Gastrocnemius medialis (tissue), 4 donors: ENCODE measurements around the gene HOXB2. TPM values are rescaled to one million over a fixed set of nuclear protein-coding genes. Genes with fewer than 3 reads are reported as not detected.

ENCODE experiments used
- ATAC-seq, 2 donors: fragments of 150-250 bp; one replicate each; pipeline ENCODE4 v1.9.1; 2016
- DNase-seq, 2 donors: peaks; one replicate each; pipeline ENCODE4 v3.0.0-alpha.2; 2019
- H3K27ac ChIP-seq, 4 donors: fragments of 200-600 bp; sonication (generic); 1 replicate in 1 of 4; 2 replicates in 3 of 4; pipeline ENCODE4 v1.5.1; 2016 to 2018; ENCODE audit warnings: mild to moderate bottlenecking in 2 of 4, moderate library complexity in 1 of 4
- H3K27me3 ChIP-seq, 3 donors: fragments of 200-600 bp; sonication (generic) in 2 of 3; 1 replicate in 1 of 3; 2 replicates in 2 of 3; pipeline versions ENCODE4 v1.5.1 to v1.6.0; 2016 to 2019; ENCODE audit warnings: mild to moderate bottlenecking in 1 of 3, moderate library complexity in 1 of 3
- H3K36me3 ChIP-seq, 2 donors: fragments of 200-600 bp; sonication (generic) in 1 of 2; one replicate each; pipeline ENCODE4 v1.5.1; 2017 to 2018
- H3K4me1 ChIP-seq, 2 donors: fragments of 200-600 bp; sonication (generic) in 1 of 2; one replicate each; pipeline ENCODE4 v1.5.1; 2016 to 2017; ENCODE audit warnings: mild to moderate bottlenecking in 2 of 2
- H3K4me3 ChIP-seq, 4 donors: fragments of 200-600 bp; sonication (generic) in 3 of 4; 1 replicate in 1 of 4; 2 replicates in 3 of 4; pipeline ENCODE4 v1.5.1; 2016 to 2019; ENCODE audit warnings: mild to moderate bottlenecking in 2 of 4
- H3K9me3 ChIP-seq, 3 donors: fragments of 200-600 bp; sonication (generic) in 2 of 3; 1 replicate in 1 of 3; 2 replicates in 2 of 3; pipeline ENCODE4 v1.5.1; 2016 to 2019
- CTCF ChIP-seq, 5 experiments: fragments of 450-650 bp in 3 of 5; fragments of 200-600 bp in 2 of 5; sonication (generic) in 2 of 5; IDR thresholded peaks in 4 of 5; conservative IDR thresholded peaks in 1 of 5; 1 replicate in 4 of 5; 2 replicates in 1 of 5; pipeline ENCODE4 v1.5.1; 2016 to 2019; ENCODE audit warnings: antibody characterized with exemption in 5 of 5, mild to moderate bottlenecking in 3 of 5, moderate library complexity in 3 of 5
- POLR2A ChIP-seq, 2 donors: fragments of 450-650 bp; IDR thresholded peaks; one replicate each; pipeline ENCODE4 v1.6.1; 2017; ENCODE audit warnings: antibody characterized with exemption in 2 of 2, mild to moderate bottlenecking in 2 of 2, moderate library complexity in 2 of 2
- in situ Hi-C, 4 donors: fragments of 200-750 bp; cut with MboI; loops; one replicate each; pipeline versions ENCODE4 v1.15.0 to v1.8.0; 2017; ENCODE audit warnings: low sequenced_read_pairs in 4 of 4
- intact Hi-C: fragments of 100-400 bp; cut with DNase I; formaldehyde crosslinking; loops from one replicate; pipeline ENCODE4 v1.15.1; 2023; ENCODE audit warnings: low total_unique reads
- total RNA-seq, 4 donors: library from RNA; depleted of rRNA; stranded (reverse); fragments of >200 nt; gene quantifications; one replicate each; pipeline versions ENCODE4 v1.1.0 to v1.2.3, GENCODE V29; 2016

HOXB2 gene
- total RNA-seq, 4 donors from 2014 or later, result 4.1 to 22.1 (median 10.4) TPM

- Histone ChIP-seq H3K4me3 (no peak overlapping the region), H3K27me3 (peaks cover 6 to 14% (median 12%) of the 10 kb centered on the region in 3 donors), H3K9me3 (no peaks in the 10 kb centered on the region), H3K36me3 (no peaks in the 10 kb centered on the region), H3K27ac (no peak overlapping the region), H3K4me1 (no peaks in the 10 kb centered on the region)
- intact Hi-C loops (no loop called here), in situ Hi-C loops (no loop called here)
- TF ChIP-seq CTCF (IDR thresholded peaks at IDR 0.05 in 4 of 5, conservative IDR thresholded peaks at IDR 0.05 in 1 of 5) (no peak), POLR2A (IDR thresholded peaks at IDR 0.05) (no peak)
- DNase-seq (no peak), ATAC-seq (no peak)
Measured at GRCh38 chr17:48523010-48523409, 21.9 kb downstream of the HOXB2 start.

- ATAC-seq (no peak), DNase-seq (no peak)
- TF ChIP-seq POLR2A (IDR thresholded peaks at IDR 0.05), result no peak
- TF ChIP-seq CTCF (IDR thresholded peaks at IDR 0.05 in 4 of 5, conservative IDR thresholded peaks at IDR 0.05 in 1 of 5), result no peak
- no peak overlapping the region for H3K4me3 ChIP-seq
- intact Hi-C loops (no loop called here), in situ Hi-C loops (no loop called here)
- H3K36me3 ChIP-seq, result no peaks in the 10 kb centered on the region
- no peaks in the 10 kb centered on the region for H3K9me3 ChIP-seq
- no peaks in the 10 kb centered on the region for H3K4me1 ChIP-seq
- H3K27me3 ChIP-seq, result peaks cover 3 to 17% (median 4%) of the 10 kb centered on the region in 3 donors
- H3K27ac ChIP-seq, result no peak overlapping the region
Measured at GRCh38 chr17:48522031-48522653, 22.8 kb downstream of the HOXB2 start.

GRCh38 chr17:48520631-48521079, 24.3 kb downstream of the HOXB2 start:
- no peaks in the 10 kb centered on the region for H3K4me1 ChIP-seq
- no peak overlapping the region for H3K27ac ChIP-seq
- H3K9me3 ChIP-seq, result no peaks in the 10 kb centered on the region
- H3K36me3 ChIP-seq, result no peaks in the 10 kb centered on the region
- intact Hi-C loops (no loop called here), in situ Hi-C loops (no loop called here)
- H3K4me3 ChIP-seq, result no peak overlapping the region
- DNase-seq, result no peak
- no peak for TF ChIP-seq POLR2A (IDR thresholded peaks at IDR 0.05)
- TF ChIP-seq CTCF (IDR thresholded peaks at IDR 0.05 in 4 of 5, conservative IDR thresholded peaks at IDR 0.05 in 1 of 5), result no peak
- no peak for ATAC-seq
- peaks cover 0 to 6% (median 6%) of the 10 kb centered on the region in 3 donors for H3K27me3 ChIP-seq

- H3K4me1 ChIP-seq, result no peaks in the 10 kb centered on the region
- peaks cover 5 to 17% (median 16%) of the 10 kb centered on the region in 3 donors for H3K27me3 ChIP-seq
- no peaks in the 10 kb centered on the region for H3K36me3 ChIP-seq
- no peak for TF ChIP-seq POLR2A (IDR thresholded peaks at IDR 0.05)
- no peak for TF ChIP-seq CTCF (IDR thresholded peaks at IDR 0.05 in 4 of 5, conservative IDR thresholded peaks at IDR 0.05 in 1 of 5)
- H3K9me3 ChIP-seq, result no peaks in the 10 kb centered on the region
- ATAC-seq, result no peak
- H3K4me3 ChIP-seq, result no peak overlapping the region
- intact Hi-C loops, result no loop called here
- no peak for DNase-seq
- in situ Hi-C loops, result no loop called here
- H3K27ac ChIP-seq, result no peak overlapping the region
Measured at GRCh38 chr17:48519427-48519826, 25.5 kb downstream of the HOXB2 start.

GRCh38 chr17:48517478-48517877, 27.4 kb downstream of the HOXB2 start:
- TF ChIP-seq CTCF (IDR thresholded peaks at IDR 0.05 in 4 of 5, conservative IDR thresholded peaks at IDR 0.05 in 1 of 5) (no peak), POLR2A (IDR thresholded peaks at IDR 0.05) (no peak)
- Histone ChIP-seq H3K36me3 (no peaks in the 10 kb centered on the region), H3K9me3 (no peaks in the 10 kb centered on the region), H3K27me3 (peaks cover 13 to 35% (median 25%) of the 10 kb centered on the region in 3 donors), H3K4me3 (no peak overlapping the region), H3K4me1 (no peaks in the 10 kb centered on the region), H3K27ac (no peak overlapping the region)
- in situ Hi-C loops, result no loop called here
- DNase-seq (no peak), ATAC-seq (no peak)
- intact Hi-C loops, result no loop called here
